GM12878 (cell line): ENCODE data around the gene GLRX5. TPM values are rescaled to one million over a fixed set of nuclear protein-coding genes. Genes with fewer than 3 reads are reported as not detected.

Experiments
- BCL3 ChIP-seq: IDR thresholded peaks from 2 replicates; pipeline ENCODE4 v1.6.1; 2011; ENCODE audit warnings: borderline replicate concordance, low read depth, mild to moderate bottlenecking, moderate library complexity, low read length; ENCODE audit not compliant: insufficient read depth, poor library complexity, severe bottlenecking
- BMI1 ChIP-seq: fragments of 450-650 bp; IDR thresholded peaks from 2 replicates; pipeline ENCODE4 v1.6.1; 2016; ENCODE audit warnings: mild to moderate bottlenecking, moderate library complexity, borderline replicate concordance
- CBFB ChIP-seq: IDR thresholded peaks from 2 replicates; pipeline ENCODE4 v1.6.1; 2016; ENCODE audit warnings: antibody characterized with exemption, low read depth
- CHD2 ChIP-seq: IDR thresholded peaks from 2 replicates; pipeline ENCODE4 v1.6.1; 2011; ENCODE audit warnings: low read depth, low read length, improper control_type of control experiment, borderline replicate concordance
- CTCF ChIP-seq, 3 experiments: IDR thresholded peaks in 2 of 3; conservative IDR thresholded peaks in 1 of 3; 2 replicates each; pipeline ENCODE4 v1.5.1; 2011; ENCODE audit warnings: low read depth in 3 of 3, low read length in 3 of 3, mild to moderate bottlenecking in 3 of 3, control low read depth in 2 of 3, moderate library complexity in 2 of 3, inconsistent platforms in 1 of 3, mixed read lengths in 1 of 3; ENCODE audit not compliant: control insufficient read depth in 2 of 3, insufficient read depth in 1 of 3; ENCODE audit errors: extremely low read depth in 1 of 3
- DPF2 ChIP-seq: fragments of 450-650 bp; IDR thresholded peaks from 2 replicates; pipeline ENCODE4 v1.6.1; 2017; ENCODE audit warnings: mild to moderate bottlenecking
- E2F4 ChIP-seq: IDR thresholded peaks from 2 replicates; pipeline ENCODE4 v1.6.1; 2012; ENCODE audit warnings: low read depth, low read length, improper control_type of control experiment
- HDAC6 ChIP-seq: fragments of 200-600 bp; sonication (generic); IDR thresholded peaks from one replicate; pipeline ENCODE4 v1.8.0; 2017; ENCODE audit warnings: antibody characterized with exemption; ENCODE audit not compliant: unreplicated experiment
- MEF2A ChIP-seq: IDR thresholded peaks from 2 replicates; pipeline ENCODE4 v1.6.1; 2011; ENCODE audit warnings: low read depth, mild to moderate bottlenecking, low read length, moderate library complexity; ENCODE audit not compliant: insufficient read depth
- NFXL1 ChIP-seq: fragments of 450-650 bp; IDR thresholded peaks from 2 replicates; pipeline ENCODE4 v1.6.1; 2017; ENCODE audit warnings: antibody characterized with exemption, mild to moderate bottlenecking, borderline replicate concordance
- RCOR1 ChIP-seq: conservative IDR thresholded peaks from 2 replicates; pipeline ENCODE4 v1.6.1; 2012; ENCODE audit warnings: low read depth, low read length, improper control_type of control experiment
- RFX5 ChIP-seq: IDR thresholded peaks from 2 replicates; pipeline ENCODE4 v1.6.1; 2011; ENCODE audit warnings: low read depth, low read length, improper control_type of control experiment
- STAT3 ChIP-seq: IDR thresholded peaks from 2 replicates; pipeline ENCODE4 v1.6.1; 2011; ENCODE audit warnings: low read depth, low read length, improper control_type of control experiment
- YY1 ChIP-seq: IDR thresholded peaks from 2 replicates; pipeline ENCODE4 v1.6.1; 2011; ENCODE audit warnings: low read depth, mild to moderate bottlenecking, low read length
- polyA plus RNA-seq, 11 experiments: library from polyadenylated mRNA; depleted of rRNA in 4 of 11; unstranded in 6 of 11; stranded (reverse) in 5 of 11; fragments of >200 nt; fragmentation: Nextera tagmentation in 4 of 11; fragmentation: Illumina TruSeq in 1 of 11; extraction: Ambion mirVana in 4 of 11; extraction: Trizol in 1 of 11; gene quantifications; 1 replicate in 1 of 11; 2 replicates in 10 of 11; pipeline versions ENCODE4 v1.2.1 to v1.2.3, GENCODE V29; 2011 to 2016; ENCODE audit warnings: inconsistent platforms in 2 of 11, missing spikeins in 2 of 11, low read depth in 1 of 11
- total RNA-seq, 4 experiments: library from RNA; depleted of rRNA in 3 of 4; stranded (reverse); fragments of >200 nt in 3 of 4; fragmentation: Illumina TruSeq in 1 of 4; extraction: Trizol in 1 of 4; gene quantifications; 2 replicates each; pipeline versions ENCODE4 v1.2.1 to v1.2.3, GENCODE V29; 2013 to 2021
- TF ChIP-seq, protein P1 (sequence below): IDR thresholded peaks from 2 replicates; pipeline ENCODE4 v1.6.1; 2012; ENCODE audit warnings: low read length, inconsistent platforms
- TF ChIP-seq, protein P2 (sequence below): fragments of 450-650 bp; IDR thresholded peaks from 2 replicates; pipeline ENCODE4 v1.6.1; 2016; ENCODE audit warnings: mild to moderate bottlenecking
- TF ChIP-seq, protein P3 (sequence below): IDR thresholded peaks from 2 replicates; pipeline ENCODE4 v1.6.1; 2011; ENCODE audit warnings: mild to moderate bottlenecking, low read depth, low read length, moderate library complexity; ENCODE audit not compliant: insufficient replicate concordance
- TF ChIP-seq, protein P4 (sequence below): fragments of 450-650 bp; IDR thresholded peaks from 2 replicates; pipeline ENCODE4 v1.6.1; 2018; ENCODE audit warnings: borderline replicate concordance, mild to moderate bottlenecking; ENCODE audit not compliant: partially characterized antibody

GLRX5 gene
- total and polyA plus RNA-seq, 10 of the 15 experiments (the other 5 are each of a cell fraction or from before 2014, with no cell fraction given): 12.8 to 139 (median 55.4) TPM

- TF ChIP-seq NFXL1 (no peak), RCOR1 (no peak), STAT3 (no peak), DPF2 (peak; percentile 91), CTCF (IDR thresholded peaks at IDR 0.05 in 2 of 3, conservative IDR thresholded peaks at IDR 0.05 in 1 of 3; ENCODE audit: control insufficient read depth in 2 of 3, extremely low read depth in 1 of 3, insufficient read depth in 1 of 3, low read depth in 3 of 3, low read length in 3 of 3) (no peak), E2F4 (no peak), CBFB (peak; percentile 66; the same call in 1 of the 2 replicates), YY1 (no peak), MEF2A (no peak), BCL3 (no peak), BMI1 (no peak), RFX5 (no peak), CHD2 (0 out of 2 replicates have a peak, but pooled peaks have one; percentile 7), HDAC6 (no peak)
- TF ChIP-seq, protein P1, sequence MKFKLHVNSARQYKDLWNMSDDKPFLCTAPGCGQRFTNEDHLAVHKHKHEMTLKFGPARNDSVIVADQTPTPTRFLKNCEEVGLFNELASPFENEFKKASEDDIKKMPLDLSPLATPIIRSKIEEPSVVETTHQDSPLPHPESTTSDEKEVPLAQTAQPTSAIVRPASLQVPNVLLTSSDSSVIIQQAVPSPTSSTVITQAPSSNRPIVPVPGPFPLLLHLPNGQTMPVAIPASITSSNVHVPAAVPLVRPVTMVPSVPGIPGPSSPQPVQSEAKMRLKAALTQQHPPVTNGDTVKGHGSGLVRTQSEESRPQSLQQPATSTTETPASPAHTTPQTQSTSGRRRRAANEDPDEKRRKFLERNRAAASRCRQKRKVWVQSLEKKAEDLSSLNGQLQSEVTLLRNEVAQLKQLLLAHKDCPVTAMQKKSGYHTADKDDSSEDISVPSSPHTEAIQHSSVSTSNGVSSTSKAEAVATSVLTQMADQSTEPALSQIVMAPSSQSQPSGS: no peak
- TF ChIP-seq, protein P2, sequence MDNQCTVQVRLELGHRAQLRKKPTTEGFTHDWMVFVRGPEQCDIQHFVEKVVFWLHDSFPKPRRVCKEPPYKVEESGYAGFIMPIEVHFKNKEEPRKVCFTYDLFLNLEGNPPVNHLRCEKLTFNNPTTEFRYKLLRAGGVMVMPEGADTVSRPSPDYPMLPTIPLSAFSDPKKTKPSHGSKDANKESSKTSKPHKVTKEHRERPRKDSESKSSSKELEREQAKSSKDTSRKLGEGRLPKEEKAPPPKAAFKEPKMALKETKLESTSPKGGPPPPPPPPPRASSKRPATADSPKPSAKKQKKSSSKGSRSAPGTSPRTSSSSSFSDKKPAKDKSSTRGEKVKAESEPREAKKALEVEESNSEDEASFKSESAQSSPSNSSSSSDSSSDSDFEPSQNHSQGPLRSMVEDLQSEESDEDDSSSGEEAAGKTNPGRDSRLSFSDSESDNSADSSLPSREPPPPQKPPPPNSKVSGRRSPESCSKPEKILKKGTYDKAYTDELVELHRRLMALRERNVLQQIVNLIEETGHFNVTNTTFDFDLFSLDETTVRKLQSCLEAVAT: peak; percentile 71
- TF ChIP-seq, protein P3, sequence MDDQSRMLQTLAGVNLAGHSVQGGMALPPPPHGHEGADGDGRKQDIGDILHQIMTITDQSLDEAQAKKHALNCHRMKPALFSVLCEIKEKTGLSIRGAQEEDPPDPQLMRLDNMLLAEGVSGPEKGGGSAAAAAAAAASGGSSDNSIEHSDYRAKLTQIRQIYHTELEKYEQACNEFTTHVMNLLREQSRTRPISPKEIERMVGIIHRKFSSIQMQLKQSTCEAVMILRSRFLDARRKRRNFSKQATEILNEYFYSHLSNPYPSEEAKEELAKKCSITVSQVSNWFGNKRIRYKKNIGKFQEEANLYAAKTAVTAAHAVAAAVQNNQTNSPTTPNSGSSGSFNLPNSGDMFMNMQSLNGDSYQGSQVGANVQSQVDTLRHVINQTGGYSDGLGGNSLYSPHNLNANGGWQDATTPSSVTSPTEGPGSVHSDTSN: no peak
- TF ChIP-seq, protein P4, sequence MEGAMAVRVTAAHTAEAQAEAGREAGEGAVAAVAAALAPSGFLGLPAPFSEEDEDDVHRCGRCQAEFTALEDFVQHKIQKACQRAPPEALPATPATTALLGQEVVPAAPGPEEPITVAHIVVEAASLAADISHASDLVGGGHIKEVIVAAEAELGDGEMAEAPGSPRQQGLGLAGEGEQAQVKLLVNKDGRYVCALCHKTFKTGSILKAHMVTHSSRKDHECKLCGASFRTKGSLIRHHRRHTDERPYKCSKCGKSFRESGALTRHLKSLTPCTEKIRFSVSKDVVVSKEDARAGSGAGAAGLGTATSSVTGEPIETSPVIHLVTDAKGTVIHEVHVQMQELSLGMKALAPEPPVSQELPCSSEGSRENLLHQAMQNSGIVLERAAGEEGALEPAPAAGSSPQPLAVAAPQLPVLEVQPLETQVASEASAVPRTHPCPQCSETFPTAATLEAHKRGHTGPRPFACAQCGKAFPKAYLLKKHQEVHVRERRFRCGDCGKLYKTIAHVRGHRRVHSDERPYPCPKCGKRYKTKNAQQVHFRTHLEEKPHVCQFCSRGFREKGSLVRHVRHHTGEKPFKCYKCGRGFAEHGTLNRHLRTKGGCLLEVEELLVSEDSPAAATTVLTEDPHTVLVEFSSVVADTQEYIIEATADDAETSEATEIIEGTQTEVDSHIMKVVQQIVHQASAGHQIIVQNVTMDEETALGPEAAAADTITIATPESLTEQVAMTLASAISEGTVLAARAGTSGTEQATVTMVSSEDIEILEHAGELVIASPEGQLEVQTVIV: no peak
Measured at GRCh38 chr14:95507701-95508103, 27.1 kb upstream of the GLRX5 start (continued).
